NCI-H1105 (cell line): Measurements from ENCODE around the gene PIEZO1.

Experiments used
- DNase-seq: peaks from one replicate; lab custom pipeline; 2025; lab: John Stamatoyannopoulos, UW

PIEZO1 gene

GRCh38 chr16:88701581-88702370 is 83.2 kb downstream of the PIEZO1 start:
- no peak for DNase-seq

- no peak for DNase-seq
Measured at GRCh38 chr16:88700636-88701482, 84.2 kb downstream of the PIEZO1 start.

- DNase-seq, result no peak
Measured at GRCh38 chr16:88700322-88700635, 84.7 kb downstream of the PIEZO1 start.

- no peak for DNase-seq
Measured at GRCh38 chr16:88699180-88699579, 85.8 kb downstream of the PIEZO1 start.

GRCh38 chr16:88698646-88699045 is 86.4 kb downstream of the PIEZO1 start:
- DNase-seq, result no peak

- DNase-seq, result no peak
Measured at GRCh38 chr16:88697831-88698615, 87.0 kb downstream of the PIEZO1 start.

GRCh38 chr16:88697116-88697830 is 87.7 kb downstream of the PIEZO1 start:
- DNase-seq, result no peak

- no peak for DNase-seq
Measured at GRCh38 chr16:88696441-88696840, 88.6 kb downstream of the PIEZO1 start.

- DNase-seq, result no peak
Measured at GRCh38 chr16:88695753-88696152, 89.3 kb downstream of the PIEZO1 start.

GRCh38 chr16:88695218-88695617 is 89.8 kb downstream of the PIEZO1 start:
- no peak for DNase-seq

GRCh38 chr16:88694221-88695087 is 90.6 kb downstream of the PIEZO1 start:
- DNase-seq, result no peak

GRCh38 chr16:88693420-88694177 is 91.4 kb downstream of the PIEZO1 start:
- no peak for DNase-seq

GRCh38 chr16:88692861-88693260 is 92.2 kb downstream of the PIEZO1 start:
- no peak for DNase-seq

- no peak for DNase-seq
Measured at GRCh38 chr16:88691924-88692560, 93.0 kb downstream of the PIEZO1 start.

GRCh38 chr16:88691129-88691813 is 93.7 kb downstream of the PIEZO1 start:
- no peak for DNase-seq

GRCh38 chr16:88690341-88691128 is 94.5 kb downstream of the PIEZO1 start:
- DNase-seq, result no peak

GRCh38 chr16:88688013-88688778 is 96.8 kb downstream of the PIEZO1 start:
- DNase-seq, result peak; percentile 46

GRCh38 chr16:88687676-88688012 is 97.4 kb downstream of the PIEZO1 start:
- no peak for DNase-seq
